Thymus (tissue), 11 donors: ENCODE measurements around the gene NACAD. TPM values are rescaled to one million over a fixed set of nuclear protein-coding genes. Genes with fewer than 3 reads are reported as not detected.
A peak's percentile ranks its signal among the peaks of the same experiment; 100 is the strongest.
"Not testable (repeated sequence)": the region's sequence is repeated elsewhere in the genome, so short reads cannot be mapped to it uniquely, and the experiment has no call there.

Experiments
- DNase-seq, 9 donors: peaks; one replicate each; pipeline ENCODE4 v3.0.0-alpha.2; 2013; ENCODE audit warnings: low spot score in 9 of 9, low read depth in 6 of 9, missing footprints in 1 of 9
- H3K27ac ChIP-seq, 2 donors: one replicate each; pipeline ENCODE4 v1.5.1; 2013; ENCODE audit warnings: control low read depth in 1 of 2, low read depth in 1 of 2, low read length in 1 of 2, mild to moderate bottlenecking in 1 of 2, moderate library complexity in 1 of 2
- H3K27me3 ChIP-seq, 2 donors: one replicate each; pipeline ENCODE4 v1.5.1; 2013; ENCODE audit warnings: low read length in 1 of 2; ENCODE audit not compliant: control insufficient read depth in 2 of 2, insufficient read depth in 1 of 2
- H3K36me3 ChIP-seq, 2 donors: one replicate each; pipeline ENCODE4 v1.5.1; 2013; ENCODE audit warnings: low read length in 1 of 2, mild to moderate bottlenecking in 1 of 2, moderate library complexity in 1 of 2; ENCODE audit not compliant: control insufficient read depth in 2 of 2, insufficient read depth in 2 of 2
- H3K4me1 ChIP-seq, 2 donors: one replicate each; pipeline ENCODE4 v1.5.1; 2013; ENCODE audit warnings: low read length in 2 of 2; ENCODE audit not compliant: control insufficient read depth in 2 of 2, insufficient read depth in 2 of 2
- H3K4me3 ChIP-seq, 2 donors: one replicate each; pipeline ENCODE4 v1.5.1; 2013; ENCODE audit warnings: low read length in 2 of 2, control low read depth in 1 of 2, mild to moderate bottlenecking in 1 of 2
- H3K9me3 ChIP-seq, 2 donors: one replicate each; pipeline ENCODE4 v1.5.1; 2013; ENCODE audit warnings: low read length in 1 of 2, mild to moderate bottlenecking in 1 of 2; ENCODE audit not compliant: control insufficient read depth in 2 of 2, insufficient read depth in 1 of 2
- WGBS: extraction: QIAGEN DNeasy Blood & Tissue Kit; methylation state at CpG from one replicate; pipeline ENCODE4 v1.1.7; 2013; 5-methylcytosine and 5-hydroxymethylcytosine counted together
- polyA plus RNA-seq: library from polyadenylated mRNA; stranded (reverse); fragments of 200-250 nt; gene quantifications from one replicate; pipeline ENCODE4 v1.2.3, GENCODE V29; 2013
- total RNA-seq: library from RNA; stranded (reverse); fragments of 120-200 nt; gene quantifications from one replicate; pipeline ENCODE4 v1.2.4, GENCODE V29; 2013
- donor health status: healthy.

The NACAD gene
- total and polyA plus RNA-seq, 2 donors, result 0.14 to 0.94 TPM

DNA sequence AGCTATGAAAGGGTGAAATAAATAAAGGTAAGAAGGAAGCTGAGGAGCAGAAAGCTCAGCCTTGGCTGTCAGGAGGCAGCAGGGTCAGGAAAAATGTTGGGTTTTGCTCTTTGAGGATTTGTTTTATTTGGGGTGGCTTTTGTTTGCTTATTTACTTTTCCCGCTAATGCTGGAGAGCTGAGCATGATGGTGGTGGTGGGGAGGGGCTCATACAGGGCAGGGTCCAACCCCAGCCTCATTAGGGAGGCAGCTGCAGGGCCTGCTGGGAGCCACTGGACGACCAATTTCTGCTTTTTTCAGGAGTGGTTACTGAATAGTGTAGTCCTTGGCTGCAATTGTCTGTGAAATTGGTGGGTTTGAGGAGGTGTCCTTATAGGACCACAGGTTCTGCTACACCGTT lies 52.5 kb downstream of the NACAD start:
- Histone ChIP-seq H3K27me3 (no peaks in the 10 kb centered on the region), H3K36me3 (peaks cover 36 to 62% of the 10 kb centered on the region in 2 donors), H3K4me1 (peaks cover 16 to 51% of the 10 kb centered on the region in 2 donors), H3K4me3 (no peak overlapping the region), H3K27ac (peak overlapping the region; percentile 18 to 47), H3K9me3 (no peaks in the 10 kb centered on the region)
- no peak for DNase-seq
- WGBS, result 55% methylated on average over 3 of the region's 3 CpGs

DNA sequence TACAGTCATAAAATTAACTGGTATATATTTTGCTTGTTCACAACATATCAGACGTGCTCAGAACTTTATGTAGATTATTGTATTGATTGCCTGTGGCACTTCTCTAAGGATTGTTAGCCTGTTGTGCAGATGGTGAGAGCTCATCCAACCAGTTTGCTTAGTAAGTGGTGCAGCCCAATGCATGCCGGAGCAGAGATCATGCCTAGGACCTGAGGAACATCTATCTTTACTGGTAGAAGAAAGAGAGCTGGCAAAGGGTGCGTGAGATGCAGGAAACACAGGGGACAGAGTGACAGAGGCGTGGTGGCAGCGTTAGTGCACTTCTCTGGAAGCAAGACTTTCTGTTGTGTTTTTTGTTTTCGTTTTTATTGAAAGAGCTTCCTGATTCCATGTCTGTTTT lies 52.9 kb downstream of the NACAD start:
- Histone ChIP-seq H3K27ac (peak overlapping the region in 1 of 2 donors; percentile 18), H3K9me3 (no peaks in the 10 kb centered on the region), H3K27me3 (no peaks in the 10 kb centered on the region), H3K36me3 (peaks cover 34 to 58% of the 10 kb centered on the region in 2 donors), H3K4me1 (peaks cover 16 to 52% of the 10 kb centered on the region in 2 donors), H3K4me3 (no peak overlapping the region)
- WGBS, result 57% methylated on average over 6 of the region's 6 CpGs
- DNase-seq, result no peak

DNA sequence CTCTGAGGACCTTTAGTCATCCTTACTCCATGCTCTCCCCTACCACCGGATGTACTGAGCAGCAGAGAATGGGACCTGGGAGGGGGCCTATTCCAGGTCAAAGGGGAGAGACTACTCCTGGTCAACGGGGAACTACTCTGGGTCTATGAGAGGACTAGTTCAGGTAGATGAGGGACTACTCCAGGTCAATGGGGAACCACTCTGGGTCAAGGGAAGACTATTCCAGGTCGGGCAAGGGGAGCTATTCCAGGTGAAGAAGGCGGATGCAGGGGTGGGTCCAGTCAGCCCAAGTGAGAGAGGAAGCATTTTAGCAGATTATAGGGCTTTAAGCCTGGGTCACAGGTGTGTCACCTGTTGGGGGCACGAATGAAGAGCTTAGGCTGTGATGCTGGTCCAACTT lies 53.4 kb downstream of the NACAD start:
- DNase-seq, result no peak
- Histone ChIP-seq H3K4me1 (peaks cover 17 to 56% of the 10 kb centered on the region in 2 donors), H3K27me3 (no peaks in the 10 kb centered on the region), H3K9me3 (no peaks in the 10 kb centered on the region), H3K27ac (no peak overlapping the region), H3K36me3 (peaks cover 29 to 54% of the 10 kb centered on the region in 2 donors), H3K4me3 (no peak overlapping the region)
- 95% methylated on average over 5 of the region's 5 CpGs for WGBS

DNA sequence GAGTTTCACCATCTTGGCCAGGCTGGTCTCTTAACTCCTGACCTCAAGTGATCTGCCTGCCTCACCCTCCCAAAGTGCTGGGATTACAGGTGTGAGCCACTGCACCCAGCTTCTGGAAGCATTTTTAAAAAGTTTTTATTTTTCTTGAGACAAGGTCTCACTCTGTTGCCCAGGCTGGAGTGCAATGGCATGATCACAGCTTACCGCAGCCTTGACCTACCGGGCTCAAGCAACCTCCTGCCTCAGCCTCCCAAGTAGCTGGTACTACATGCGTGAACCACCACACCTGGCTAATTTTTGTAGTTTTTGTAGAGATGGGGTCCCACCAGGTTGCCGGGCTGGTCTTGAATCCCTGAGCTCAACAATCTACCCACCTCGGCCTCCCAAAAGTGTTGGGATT lies 54.1 kb downstream of the NACAD start:
- not testable (repeated sequence) for H3K27ac ChIP-seq, DNase-seq, H3K4me3 ChIP-seq, H3K9me3 ChIP-seq, H3K27me3 ChIP-seq
- H3K36me3 ChIP-seq, result peaks cover 30 to 55% of the 10 kb centered on the region in 2 donors
- peaks cover 23 to 61% of the 10 kb centered on the region in 2 donors for H3K4me1 ChIP-seq
- 98% methylated on average over 5 of the region's 5 CpGs for WGBS

DNA sequence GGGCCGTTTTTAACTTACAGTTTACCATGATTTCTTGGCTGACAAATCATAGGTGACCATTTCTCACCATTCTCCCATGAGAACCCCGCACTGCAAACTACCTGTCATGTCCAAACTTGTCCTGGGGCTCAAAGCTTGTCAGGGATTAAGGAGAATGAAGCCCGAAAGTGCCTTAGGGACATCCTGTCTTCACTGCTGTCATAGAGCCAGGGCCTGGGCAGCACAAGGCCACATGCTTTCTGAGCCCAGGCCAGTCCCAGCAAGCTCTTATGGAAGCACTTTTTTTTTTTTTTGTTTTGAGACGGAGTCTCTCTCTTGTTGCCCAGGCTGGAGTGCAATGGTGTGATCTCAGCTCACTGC lies 54.9 kb downstream of the NACAD start:
- DNase-seq, result no peak
- peaks cover 22 to 51% of the 10 kb centered on the region in 2 donors for H3K36me3 ChIP-seq
- 89% methylated on average over 4 of the region's 4 CpGs for WGBS
- H3K27me3 ChIP-seq, result no peaks in the 10 kb centered on the region
- peaks cover 24 to 68% of the 10 kb centered on the region in 2 donors for H3K4me1 ChIP-seq
- H3K9me3 ChIP-seq, result no peaks in the 10 kb centered on the region
- no peak overlapping the region for H3K4me3 ChIP-seq
- H3K27ac ChIP-seq, result no peak overlapping the region

DNA sequence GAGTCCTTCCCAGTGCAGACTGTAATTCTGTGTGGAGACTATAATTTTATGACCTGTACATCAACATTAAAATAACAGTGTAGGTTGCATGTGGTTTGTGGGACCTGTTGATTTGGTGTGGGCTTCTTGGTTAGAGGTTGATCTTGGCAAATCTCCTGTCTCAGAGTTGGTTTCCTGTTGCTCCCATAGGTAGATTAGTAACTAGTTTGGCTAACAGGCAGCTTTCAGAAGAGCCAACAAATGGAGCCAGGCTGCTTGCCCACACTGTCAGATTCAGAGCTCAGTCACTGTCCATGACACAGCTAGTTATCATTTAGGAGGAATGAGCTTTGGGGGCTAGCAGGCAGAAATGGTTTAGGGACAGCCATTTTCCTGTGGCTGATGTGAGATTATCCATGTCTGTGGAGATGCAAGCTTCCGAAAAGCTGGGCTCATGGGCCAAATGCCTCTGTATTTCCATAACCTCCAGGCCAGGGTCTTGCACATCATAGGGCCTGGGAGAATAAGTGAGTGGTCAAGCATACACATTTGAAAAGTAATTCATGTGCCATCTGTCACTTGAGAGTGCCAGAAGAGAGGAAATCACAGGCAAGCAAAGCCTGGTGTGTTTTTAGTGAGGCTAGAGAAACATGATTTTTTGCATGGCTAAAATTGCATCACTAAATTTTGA lies 55.4 kb downstream of the NACAD start:
- H3K9me3 ChIP-seq, result no peaks in the 10 kb centered on the region
- no peak for DNase-seq
- no peaks in the 10 kb centered on the region for H3K27me3 ChIP-seq
- H3K4me1 ChIP-seq, result peaks cover 24 to 73% of the 10 kb centered on the region in 2 donors
- no peak overlapping the region for H3K4me3 ChIP-seq
- H3K27ac ChIP-seq, result peak overlapping the region; percentile 1 to 25
- 94% methylated on average over 1 of the region's 1 CpG for WGBS
- H3K36me3 ChIP-seq, result peaks cover 17 to 46% of the 10 kb centered on the region in 2 donors

DNA sequence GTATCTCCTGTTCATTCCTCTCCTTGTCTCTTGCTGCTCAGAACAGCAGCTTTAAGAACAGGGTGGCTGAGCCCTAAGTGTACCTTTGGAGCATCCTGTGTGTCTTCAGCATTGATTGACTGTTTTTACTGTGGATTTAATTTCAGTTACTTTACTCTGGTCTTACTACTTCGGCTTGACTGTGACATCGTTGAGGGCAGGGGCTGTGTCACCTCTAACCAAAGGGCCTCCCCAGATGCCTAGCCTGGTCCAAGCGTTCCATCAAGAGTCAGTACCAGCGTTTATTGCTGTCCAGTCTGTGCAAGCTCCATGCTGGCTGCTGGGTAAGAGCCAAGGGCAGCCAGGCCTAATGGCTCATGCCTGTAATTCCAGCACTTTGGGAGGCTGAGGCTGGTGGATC lies 56.3 kb downstream of the NACAD start:
- Histone ChIP-seq H3K36me3 (peaks cover 7 to 37% of the 10 kb centered on the region in 2 donors), H3K4me3 (no peak overlapping the region), H3K9me3 (no peaks in the 10 kb centered on the region), H3K27ac (no peak overlapping the region), H3K4me1 (peaks cover 24 to 83% of the 10 kb centered on the region in 2 donors), H3K27me3 (no peaks in the 10 kb centered on the region)
- WGBS, result 93% methylated on average over 4 of the region's 4 CpGs
- DNase-seq, result no peak

DNA sequence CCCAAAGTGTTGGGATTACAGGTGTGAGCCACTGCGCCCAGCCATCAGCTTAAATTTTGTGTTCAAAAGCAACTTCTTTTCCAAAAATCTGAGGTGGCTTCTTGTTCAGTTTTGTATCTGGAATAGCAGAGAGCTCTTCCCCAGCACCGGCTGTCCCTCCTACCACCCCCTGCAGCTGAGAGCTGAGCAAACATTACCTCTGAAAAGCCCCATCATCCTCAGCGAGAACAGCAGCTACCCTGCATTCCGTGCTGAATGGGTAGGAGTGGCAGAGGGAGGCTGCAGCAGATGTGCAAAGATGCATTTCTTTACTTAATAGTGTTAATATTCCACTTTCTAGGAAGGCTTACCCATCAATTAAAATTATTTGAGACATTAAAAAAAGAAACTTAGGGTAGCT lies 56.9 kb downstream of the NACAD start:
- no peak overlapping the region for H3K27ac ChIP-seq
- H3K4me1 ChIP-seq, result peaks cover 22 to 84% of the 10 kb centered on the region in 2 donors
- H3K27me3 ChIP-seq, result no peaks in the 10 kb centered on the region
- H3K9me3 ChIP-seq, result no peaks in the 10 kb centered on the region
- 90% methylated on average over 4 of the region's 4 CpGs for WGBS
- no peak overlapping the region for H3K4me3 ChIP-seq
- peaks cover 7 to 37% of the 10 kb centered on the region in 2 donors for H3K36me3 ChIP-seq
- no peak for DNase-seq
